Ascending aorta (tissue), 2 donors: ENCODE results near the gene SNED1. TPM values are rescaled to one million over a fixed set of nuclear protein-coding genes. Genes with fewer than 3 reads are reported as not detected.
"Not testable (repeated sequence)": the region's sequence is repeated elsewhere in the genome, so short reads cannot be mapped to it uniquely, and the experiment has no call there.

Source experiments
- DNase-seq, 2 donors: peaks; one replicate each; pipeline ENCODE4 v3.0.0-alpha.2; 2019; ENCODE audit warnings: low spot score in 2 of 2
- H3K27ac ChIP-seq, 2 donors: fragments of 200-600 bp; sonication (generic); one replicate each; pipeline ENCODE4 v1.5.1; 2016 to 2017; ENCODE audit warnings: mild to moderate bottlenecking in 1 of 2
- H3K27me3 ChIP-seq: fragments of 200-600 bp; sonication (generic); one replicate; pipeline ENCODE4 v1.5.1; 2017
- H3K36me3 ChIP-seq, 2 donors: fragments of 200-600 bp; sonication (generic); one replicate each; pipeline ENCODE4 v1.5.1; 2016
- H3K4me1 ChIP-seq, 2 donors: fragments of 200-600 bp; sonication (generic); one replicate each; pipeline ENCODE4 v1.5.1; 2016 to 2017; ENCODE audit warnings: mild to moderate bottlenecking in 1 of 2
- H3K4me3 ChIP-seq, 2 donors: fragments of 200-600 bp; sonication (generic); one replicate each; pipeline ENCODE4 v1.5.1; 2016 to 2017; ENCODE audit warnings: mild to moderate bottlenecking in 1 of 2
- H3K9me3 ChIP-seq, 2 donors: fragments of 200-600 bp; sonication (generic); one replicate each; pipeline ENCODE4 v1.5.1; 2016
- CTCF ChIP-seq, 3 experiments: fragments of 200-600 bp in 2 of 3; fragments of 450-650 bp in 1 of 3; sonication (generic) in 2 of 3; IDR thresholded peaks; one replicate each; pipeline ENCODE4 v1.5.1; 2016 to 2019; ENCODE audit warnings: antibody characterized with exemption in 3 of 3, mild to moderate bottlenecking in 1 of 3, moderate library complexity in 1 of 3
- intact Hi-C: fragments of 100-400 bp; cut with DNase I; formaldehyde crosslinking; loops from one replicate; pipeline ENCODE4 v1.15.1; 2023
- total RNA-seq: library from RNA; depleted of rRNA; stranded (reverse); fragments of >200 nt; gene quantifications from one replicate; pipeline ENCODE4 v1.1.0, GENCODE V29; 2016

The SNED1 gene
- total RNA-seq, 1 donor from 2014 or later, result 84.3 TPM

GRCh38 chr2:240974771-240975572 lies 23.4 kb upstream of the SNED1 start:
- Histone ChIP-seq H3K27ac (no peak overlapping the region), H3K27me3 (no peaks in the 10 kb centered on the region), H3K4me3 (no peak overlapping the region), H3K9me3 (no peaks in the 10 kb centered on the region), H3K4me1 (no peaks in the 10 kb centered on the region), H3K36me3 (no peaks in the 10 kb centered on the region)
- intact Hi-C loops, result no loop called here
- no peak for TF ChIP-seq CTCF (IDR thresholded peaks at IDR 0.05)
- DNase-seq, result no peak

DNA sequence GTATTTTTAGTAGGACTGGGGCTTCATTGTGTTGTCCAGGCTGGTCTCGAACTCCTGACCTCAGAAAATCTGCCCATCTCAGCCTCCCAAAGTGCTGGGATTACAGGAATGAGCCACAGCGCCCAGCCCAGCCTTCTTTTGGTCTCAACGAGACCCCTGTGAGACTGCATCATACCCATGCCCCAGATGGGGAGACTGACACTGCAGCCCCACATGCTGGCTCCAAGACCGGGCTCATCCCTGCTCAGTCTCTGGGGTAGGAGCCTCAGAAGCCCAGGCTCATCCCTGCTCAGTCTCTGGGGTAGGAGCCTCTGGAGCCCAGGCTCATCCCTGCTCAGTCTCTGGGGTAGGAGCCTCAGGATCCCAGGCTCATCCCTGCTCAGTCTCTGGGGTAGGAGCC lies 22.5 kb upstream of the SNED1 start:
- H3K36me3 ChIP-seq, H3K27ac ChIP-seq, H3K4me3 ChIP-seq, H3K4me1 ChIP-seq, H3K9me3 ChIP-seq, DNase-seq, H3K27me3 ChIP-seq, intact Hi-C loops: not testable (repeated sequence)

DNA sequence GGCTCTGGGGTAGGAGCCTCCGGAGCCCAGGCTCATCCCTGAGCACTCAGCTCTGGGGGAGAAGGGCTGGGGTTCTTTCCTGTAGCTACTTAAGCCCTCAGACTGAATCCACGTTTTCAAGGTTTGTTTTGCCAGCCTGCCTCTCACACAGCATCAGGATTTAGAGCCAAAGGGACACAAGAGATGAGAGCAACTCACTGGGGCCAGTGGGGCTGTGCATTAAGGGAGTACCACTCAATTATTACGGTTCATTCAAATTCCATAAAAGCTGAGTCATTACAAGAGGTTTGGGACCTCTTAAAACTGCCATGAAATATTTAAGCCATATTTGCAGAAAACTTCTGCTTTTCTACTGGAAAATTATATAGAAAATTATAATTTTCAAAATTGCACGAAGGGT lies 17.1 kb upstream of the SNED1 start:
- Histone ChIP-seq H3K27ac (no peak overlapping the region), H3K4me3 (no peak overlapping the region), H3K27me3 (no peaks in the 10 kb centered on the region), H3K4me1 (peaks cover 0 to 8% of the 10 kb centered on the region in 2 donors), H3K9me3 (no peaks in the 10 kb centered on the region), H3K36me3 (no peaks in the 10 kb centered on the region)
- DNase-seq, result peak; percentile 4 to 52
- intact Hi-C loops, result no loop called here
- no peak for TF ChIP-seq CTCF (IDR thresholded peaks at IDR 0.05)

GRCh38 chr2:240981871-240982800 lies 16.3 kb upstream of the SNED1 start:
- H3K36me3 ChIP-seq, result no peaks in the 10 kb centered on the region
- H3K9me3 ChIP-seq, result no peaks in the 10 kb centered on the region
- no peak for TF ChIP-seq CTCF (IDR thresholded peaks at IDR 0.05)
- H3K27ac ChIP-seq, result no peak overlapping the region
- intact Hi-C loops, result no loop called here
- peaks cover 6 to 16% of the 10 kb centered on the region in 2 donors for H3K4me1 ChIP-seq
- DNase-seq, result peak; percentile 6 to 58
- no peak overlapping the region for H3K4me3 ChIP-seq
- no peaks in the 10 kb centered on the region for H3K27me3 ChIP-seq

DNA sequence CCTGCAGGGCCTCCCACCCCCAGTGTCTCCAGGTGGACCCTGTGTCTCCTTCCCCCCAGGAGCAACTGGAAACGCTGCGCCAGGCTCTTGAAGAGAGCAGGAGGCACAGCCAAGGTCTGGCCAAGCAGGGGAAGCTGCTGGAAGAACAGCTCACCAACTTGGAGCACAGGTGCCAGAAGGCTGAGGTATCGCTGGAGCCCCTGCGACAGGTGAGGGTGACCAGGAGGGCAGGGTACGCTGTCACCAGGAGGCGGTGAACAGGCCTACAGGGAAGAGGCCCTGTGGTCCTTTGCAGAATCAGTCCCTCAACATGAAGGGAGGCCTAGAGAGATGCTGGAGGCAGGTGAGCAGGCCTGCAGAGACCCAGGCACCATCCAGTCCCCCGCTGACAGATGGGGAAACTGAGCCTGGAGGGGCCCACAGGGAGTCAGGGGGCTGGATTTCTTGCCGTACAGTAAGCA lies 15.6 kb upstream of the SNED1 start:
- Histone ChIP-seq H3K27me3 (no peaks in the 10 kb centered on the region), H3K27ac (no peak overlapping the region), H3K4me3 (no peak overlapping the region), H3K9me3 (no peaks in the 10 kb centered on the region), H3K4me1 (peaks cover 12 to 23% of the 10 kb centered on the region in 2 donors), H3K36me3 (no peaks in the 10 kb centered on the region)
- TF ChIP-seq CTCF (IDR thresholded peaks at IDR 0.05), result no peak
- DNase-seq, result peak; percentile 6 to 58
- intact Hi-C loops, result no loop called here
